Vagina (tissue), 2 donors: ENCODE measurements around the gene LRRC51. TPM values are rescaled to one million over a fixed set of nuclear protein-coding genes. Genes with fewer than 3 reads are reported as not detected.

Experiments used
- DNase-seq, 2 donors: peaks; one replicate each; pipeline ENCODE4 v3.0.0-alpha.2; 2017; ENCODE audit errors: extremely low spot score in 2 of 2
- H3K27ac ChIP-seq: fragments of 200-600 bp; sonication (generic); one replicate; pipeline ENCODE4 v1.5.1; 2019
- H3K27me3 ChIP-seq: fragments of 200-600 bp; sonication (generic); one replicate; pipeline ENCODE4 v1.5.1; 2019
- H3K36me3 ChIP-seq, 2 donors: fragments of 200-600 bp; sonication (generic); one replicate each; pipeline ENCODE4 v1.5.1; 2017 to 2019
- H3K4me1 ChIP-seq: fragments of 200-600 bp; sonication (generic); one replicate; pipeline ENCODE4 v1.5.1; 2019
- H3K4me3 ChIP-seq, 2 donors: fragments of 200-600 bp; sonication (generic); 1 replicate in 1 of 2; 2 replicates in 1 of 2; pipeline ENCODE4 v1.5.1; 2016 to 2019
- H3K9me3 ChIP-seq: fragments of 200-600 bp; sonication (generic); one replicate; pipeline ENCODE4 v1.5.1; 2019
- POLR2A ChIP-seq, 2 donors: fragments of 450-650 bp; IDR thresholded peaks; one replicate each; pipeline ENCODE4 v1.6.1; 2017; ENCODE audit warnings: antibody characterized with exemption in 2 of 2, mild to moderate bottlenecking in 2 of 2, moderate library complexity in 2 of 2
- POLR2AphosphoS5 ChIP-seq, 2 donors: sonication (generic); formaldehyde crosslinking; IDR thresholded peaks; one replicate each; pipeline ENCODE4 v1.9.0; 2017; ENCODE audit warnings: antibody characterized with exemption in 2 of 2, mild to moderate bottlenecking in 2 of 2, low read depth in 1 of 2; ENCODE audit not compliant: insufficient read depth in 1 of 2
- intact Hi-C: fragments of 100-400 bp; cut with DNase I; formaldehyde crosslinking; loops from one replicate; pipeline ENCODE4 v1.15.1; 2023
- total RNA-seq: library from RNA; depleted of rRNA; stranded (reverse); fragments of >200 nt; gene quantifications from one replicate; pipeline ENCODE4 v1.2.3, GENCODE V29; 2016
- TF ChIP-seq, protein P1 (sequence below), 3 experiments: fragments of 450-650 bp in 2 of 3; fragments of 200-600 bp in 1 of 3; sonication (generic) in 1 of 3; IDR thresholded peaks; one replicate each; pipeline ENCODE4 v1.5.1; 2017 to 2019; ENCODE audit warnings: antibody characterized with exemption in 3 of 3, mild to moderate bottlenecking in 2 of 3, moderate library complexity in 2 of 3

Gene LRRC51
- total RNA-seq, 1 donor from 2014 or later: 5.6 TPM

DNA sequence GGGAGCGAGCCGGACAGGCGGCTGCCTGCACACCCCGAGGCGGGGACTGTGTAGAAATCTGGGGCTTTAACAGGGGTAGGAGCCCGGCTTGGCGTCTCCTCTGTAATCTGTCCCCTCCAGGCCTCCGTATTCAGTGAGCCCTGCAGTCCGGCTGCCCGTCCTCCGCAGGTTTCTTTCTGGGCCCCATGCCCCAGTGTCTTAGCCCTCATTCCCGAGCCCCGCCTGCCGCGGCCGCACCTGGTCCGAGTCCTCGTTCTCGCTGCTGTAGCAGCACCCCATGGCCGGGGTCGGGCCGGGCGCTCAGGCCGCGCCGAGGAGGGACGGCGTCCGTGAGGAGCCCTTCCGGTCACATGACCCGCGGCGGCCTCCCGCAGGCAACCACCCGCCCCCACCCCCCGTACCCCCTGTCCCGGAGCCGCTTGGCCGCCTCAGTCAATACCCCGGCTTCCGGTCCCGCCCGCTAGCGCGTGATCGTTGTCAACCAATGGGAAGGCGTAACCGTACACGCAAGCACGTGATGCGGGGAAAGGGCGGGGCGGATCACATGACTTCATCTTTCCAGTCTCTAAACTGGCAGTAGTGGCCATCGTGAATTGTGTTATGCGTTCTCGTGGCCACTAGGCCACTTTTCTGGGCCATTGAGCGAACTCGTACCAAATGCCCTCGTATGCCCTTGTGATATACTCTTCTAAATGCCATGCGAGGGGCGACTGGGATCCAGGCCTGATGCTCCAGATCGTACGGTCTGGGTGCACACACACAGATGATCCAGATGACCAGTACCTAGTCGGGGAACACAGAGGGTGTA lies 22.5 kb downstream of the LRRC51 start, which contains the start of gene LAMTOR1:
Gene LAMTOR1 (minus strand): TSS at position 352 of the 808 bp plus-strand sequence. CDS start 73 bp downstream, at position 279.
- H3K4me1 ChIP-seq: peaks cover 44% of the 10 kb centered on the region
- TF ChIP-seq, protein P1, sequence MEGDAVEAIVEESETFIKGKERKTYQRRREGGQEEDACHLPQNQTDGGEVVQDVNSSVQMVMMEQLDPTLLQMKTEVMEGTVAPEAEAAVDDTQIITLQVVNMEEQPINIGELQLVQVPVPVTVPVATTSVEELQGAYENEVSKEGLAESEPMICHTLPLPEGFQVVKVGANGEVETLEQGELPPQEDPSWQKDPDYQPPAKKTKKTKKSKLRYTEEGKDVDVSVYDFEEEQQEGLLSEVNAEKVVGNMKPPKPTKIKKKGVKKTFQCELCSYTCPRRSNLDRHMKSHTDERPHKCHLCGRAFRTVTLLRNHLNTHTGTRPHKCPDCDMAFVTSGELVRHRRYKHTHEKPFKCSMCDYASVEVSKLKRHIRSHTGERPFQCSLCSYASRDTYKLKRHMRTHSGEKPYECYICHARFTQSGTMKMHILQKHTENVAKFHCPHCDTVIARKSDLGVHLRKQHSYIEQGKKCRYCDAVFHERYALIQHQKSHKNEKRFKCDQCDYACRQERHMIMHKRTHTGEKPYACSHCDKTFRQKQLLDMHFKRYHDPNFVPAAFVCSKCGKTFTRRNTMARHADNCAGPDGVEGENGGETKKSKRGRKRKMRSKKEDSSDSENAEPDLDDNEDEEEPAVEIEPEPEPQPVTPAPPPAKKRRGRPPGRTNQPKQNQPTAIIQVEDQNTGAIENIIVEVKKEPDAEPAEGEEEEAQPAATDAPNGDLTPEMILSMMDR (IDR thresholded peaks at IDR 0.05): peak in 2 of 3 experiments; percentile 23 to 59
- TF ChIP-seq POLR2A (IDR thresholded peaks at IDR 0.05) (no peak), POLR2AphosphoS5 (IDR thresholded peaks at IDR 0.05; ENCODE audit: insufficient read depth in 1 of 2, low read depth in 1 of 2) (peak; percentile 94 to 96)
- H3K36me3 ChIP-seq: peaks cover 0 to 12% of the 10 kb centered on the region in 2 donors
- intact Hi-C loops: no loop called here
- H3K4me3 ChIP-seq: peak within 1 kb of the TSS; percentile 64 to 91
- peak; percentile 99 for DNase-seq
- no peaks in the 10 kb centered on the region for H3K27me3 ChIP-seq
- H3K27ac ChIP-seq: peak within 1 kb of the TSS; percentile 93
- H3K9me3 ChIP-seq: no peaks in the 10 kb centered on the region

DNA sequence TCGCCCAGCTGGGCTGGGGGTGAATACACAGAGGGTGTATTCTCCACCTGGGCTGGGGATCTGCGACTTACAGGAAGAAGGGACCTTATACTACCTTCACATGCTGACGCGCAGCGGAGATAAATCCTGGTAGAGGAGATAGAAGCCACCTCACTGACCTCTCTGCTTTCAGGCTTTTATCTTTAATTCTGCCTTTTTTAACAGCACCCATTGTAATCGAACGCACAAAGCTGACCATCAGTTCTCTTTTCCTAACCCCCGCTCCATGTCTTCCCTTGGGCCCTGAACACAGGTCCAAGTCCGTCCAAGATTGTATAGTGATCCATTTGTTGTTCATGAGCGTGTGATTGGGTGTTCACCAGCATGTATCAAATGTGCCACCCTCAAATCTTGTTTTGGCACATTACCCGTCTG lies 23.1 kb downstream of the LRRC51 start:
- no peak for DNase-seq
- Histone ChIP-seq H3K4me3 (peak overlapping the region; percentile 64 to 91), H3K27me3 (no peaks in the 10 kb centered on the region), H3K27ac (peak overlapping the region; percentile 93), H3K4me1 (peaks cover 44% of the 10 kb centered on the region), H3K36me3 (peaks cover 0 to 11% of the 10 kb centered on the region in 2 donors), H3K9me3 (no peaks in the 10 kb centered on the region)
- intact Hi-C loops: no loop called here
- TF ChIP-seq POLR2A (IDR thresholded peaks at IDR 0.05) (no peak), POLR2AphosphoS5 (IDR thresholded peaks at IDR 0.05; ENCODE audit: insufficient read depth in 1 of 2, low read depth in 1 of 2) (no peak)
- TF ChIP-seq, protein P1 (IDR thresholded peaks at IDR 0.05): no peak

DNA sequence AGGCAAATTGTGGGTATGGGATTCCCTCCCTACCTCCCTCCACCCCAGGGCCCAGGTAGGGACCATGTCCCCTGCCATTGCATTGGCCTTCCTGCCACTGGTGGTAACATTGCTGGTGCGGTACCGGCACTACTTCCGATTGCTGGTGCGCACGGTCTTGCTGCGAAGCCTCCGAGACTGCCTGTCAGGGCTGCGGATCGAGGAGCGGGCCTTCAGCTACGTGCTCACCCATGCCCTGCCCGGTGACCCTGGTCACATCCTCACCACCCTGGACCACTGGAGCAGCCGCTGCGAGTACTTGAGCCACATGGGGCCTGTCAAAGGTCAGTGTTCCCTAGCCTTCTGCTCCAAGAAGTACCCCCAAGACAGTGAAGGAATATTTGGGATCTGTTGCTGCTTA lies 25.2 kb downstream of the LRRC51 start, which contains the start of gene TOMT:
Gene TOMT (plus strand): TSS at position 37 of the 400 bp plus-strand sequence. CDS start 28 bp downstream, at position 65.
- no peak for DNase-seq
- Histone ChIP-seq H3K36me3 (peaks cover 0 to 6% of the 10 kb centered on the region in 2 donors), H3K27me3 (no peaks in the 10 kb centered on the region), H3K9me3 (no peaks in the 10 kb centered on the region), H3K4me1 (peaks cover 24% of the 10 kb centered on the region), H3K27ac (no peak within 1 kb of the TSS), H3K4me3 (no peak within 1 kb of the TSS)
- intact Hi-C loops: no loop called here
- TF ChIP-seq POLR2A (IDR thresholded peaks at IDR 0.05) (no peak), POLR2AphosphoS5 (IDR thresholded peaks at IDR 0.05; ENCODE audit: insufficient read depth in 1 of 2, low read depth in 1 of 2) (no peak)
- TF ChIP-seq, protein P1 (IDR thresholded peaks at IDR 0.05): no peak

DNA sequence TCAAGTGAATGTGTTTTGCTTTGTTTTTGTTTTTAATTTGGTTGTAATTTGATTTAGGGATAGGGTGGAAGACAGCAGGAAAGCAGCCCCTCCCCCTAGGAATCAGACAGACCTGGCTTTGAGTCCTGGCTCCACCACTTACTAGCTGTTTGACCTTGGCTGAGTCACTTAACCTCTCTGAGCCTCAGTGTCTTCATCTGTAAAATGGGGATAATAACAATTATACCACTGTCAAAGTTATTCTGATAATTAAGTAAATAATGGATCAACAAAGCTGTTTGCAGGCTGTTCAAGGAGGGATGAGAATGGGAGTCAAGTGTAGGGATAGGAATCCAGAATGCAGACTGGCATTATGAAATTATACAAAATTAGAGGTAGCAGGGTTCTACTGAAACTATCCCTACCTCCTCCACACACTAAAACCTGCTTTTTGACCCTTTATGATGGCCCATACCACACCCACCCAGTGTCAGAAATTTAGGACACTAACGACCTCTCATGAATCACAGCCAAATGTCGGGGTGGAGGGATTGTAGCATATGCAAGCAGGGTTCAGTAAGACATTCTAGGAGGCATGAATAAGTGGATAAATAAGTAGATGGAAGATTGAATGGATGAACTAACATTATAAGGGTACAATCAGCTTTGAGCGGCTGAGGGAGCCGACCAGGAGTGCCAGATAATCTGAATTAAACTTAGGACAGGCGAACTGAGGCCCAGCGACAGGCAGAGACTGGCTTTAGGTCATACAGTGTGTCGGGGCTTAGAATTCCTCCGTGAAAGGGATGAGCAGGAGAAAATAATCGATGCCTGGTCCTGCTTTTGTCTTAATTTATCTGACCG lies 30.9 kb downstream of the LRRC51 start:
- TF ChIP-seq POLR2A (IDR thresholded peaks at IDR 0.05) (no peak), POLR2AphosphoS5 (IDR thresholded peaks at IDR 0.05; ENCODE audit: insufficient read depth in 1 of 2, low read depth in 1 of 2) (no peak)
- TF ChIP-seq, protein P1 (IDR thresholded peaks at IDR 0.05): no peak
- no peak for DNase-seq
- Histone ChIP-seq H3K27me3 (no peaks in the 10 kb centered on the region), H3K27ac (peak overlapping the region; percentile 97), H3K9me3 (no peaks in the 10 kb centered on the region), H3K4me3 (peak overlapping the region; percentile 47 to 58), H3K4me1 (peaks cover 21% of the 10 kb centered on the region), H3K36me3 (peaks cover 0 to 6% of the 10 kb centered on the region in 2 donors)
- intact Hi-C loops: no loop called here
